Measurements from ENCODE around the gene UBE2H. TPM values are rescaled to one million over a fixed set of nuclear protein-coding genes. Genes with fewer than 3 reads are reported as not detected.

Gene UBE2H
- total and polyA plus RNA-seq, 10 of the 15 experiments (the other 5 are each of a cell fraction or from before 2014, with no cell fraction given): 15.6 to 75.5 (median 32.8) TPM

GRCh38 chr7:129830949-129831348 lies 121.8 kb downstream of the UBE2H start:
- Histone ChIP-seq H3K79me2 (ENCODE audit: control insufficient read depth, insufficient read depth, low read length) (no peaks in the 10 kb centered on the region), H3K4me1 (ENCODE audit: control insufficient read depth, insufficient read depth, low read length) (no peaks in the 10 kb centered on the region; the same call in 1 of the 2 replicates), H4K20me1 (ENCODE audit: control insufficient read depth, insufficient read depth) (no peaks in the 10 kb centered on the region), H3K27ac (ENCODE audit: control insufficient read depth, insufficient read depth) (no peak overlapping the region), H3K4me2 (ENCODE audit: control insufficient read depth, insufficient read depth) (no peak overlapping the region), H3K9ac (ENCODE audit: control insufficient read depth, insufficient read depth, low read length) (no peak overlapping the region), H3K4me3 (no peak overlapping the region), H3K36me3 (ENCODE audit: control insufficient read depth in 2 of 2, insufficient read depth in 2 of 2, low read length in 1 of 2) (peaks cover 1 to 6% of the 10 kb centered on the region in 2 experiments), H3K9me3 (replicated peaks; ENCODE audit: control insufficient read depth, insufficient read depth, low read length) (no peaks in the 10 kb centered on the region), H3K27me3 (replicated peaks in 1 of 2; ENCODE audit: control insufficient read depth in 2 of 2, insufficient read depth in 2 of 2, low read length in 1 of 2) (no peaks in the 10 kb centered on the region), H2AFZ (ENCODE audit: control insufficient read depth, low read depth, low read length) (no peak overlapping the region)
- ChIA-PET RAD21 (ENCODE audit: unreplicated experiment) (interaction anchor here (1.4 to 2.6 kb wide), 2 partner anchors 180 to 488 kb away, joined by 3 to 36 read pairs; no protein-coding TSS in a partner anchor), SMC1A (ENCODE audit: uncharacterized antibody, unreplicated experiment) (interaction anchor here (1.1 to 4.9 kb wide), 8 partner anchors 7 to 490 kb away, joined by 3 to 53 read pairs (median 5); no protein-coding TSS in a partner anchor), POLR2A (no interaction called here), CTCF (interaction anchor here (0.6 to 5.1 kb wide), 12 partner anchors 10 to 454 kb away, joined by 3 to 107 read pairs (median 8); no protein-coding TSS in a partner anchor)
- BruUV-seq (replicated peaks): no TSS peak
- intact Hi-C loops (cut with micrococcal nuclease; ENCODE audit: unreplicated experiment): loop anchor here (1.0 kb wide), 1 partner anchor 179 kb away; no protein-coding TSS in a partner anchor
- in situ Hi-C loops (cut with MboI): loop anchor here (5.0 kb wide), 1 partner anchor 181 kb away; no protein-coding TSS in a partner anchor
- ATAC-seq (no peak), FAIRE-seq (no peak), DNase-seq (ENCODE audit: low read depth, low spot score) (no peak)
- over 99% methylated on average over 8 of the region's 8 CpGs for WGBS (ENCODE audit: insufficient coverage, insufficient replicate concordance, low lambda C conversion rate, missing lambda C conversion rate)
- TF ChIP-seq HDAC6 (IDR thresholded peaks at IDR 0.05; ENCODE audit: unreplicated experiment): no peak
- TF ChIP-seq SMAD5 (IDR thresholded peaks at IDR 0.05; ENCODE audit: low read depth): no peak
- TF ChIP-seq CUX1 (IDR thresholded peaks at IDR 0.05; ENCODE audit: insufficient replicate concordance, low read depth, low read length): no peak
- no peak for TF ChIP-seq ELK1 (IDR thresholded peaks at IDR 0.05; ENCODE audit: low read depth, low read length)
- no peak for TF ChIP-seq ZNF217 (IDR thresholded peaks at IDR 0.05)
- TF ChIP-seq ZBTB40 (IDR thresholded peaks at IDR 0.05; ENCODE audit: borderline replicate concordance): no peak
- TF ChIP-seq CBX3 (IDR thresholded peaks at IDR 0.05; ENCODE audit: borderline replicate concordance, low read depth): no peak
- no peak for TF ChIP-seq NFXL1 (IDR thresholded peaks at IDR 0.05; ENCODE audit: borderline replicate concordance)
- TF ChIP-seq EP300 (IDR thresholded peaks at IDR 0.05; ENCODE audit: borderline replicate concordance in 1 of 2, control insufficient read depth in 1 of 2, low read depth in 2 of 2, low read length in 2 of 2): no peak
- no peak for TF ChIP-seq ZBED1 (IDR thresholded peaks at IDR 0.05; ENCODE audit: borderline replicate concordance)
- no peak for TF ChIP-seq MYC (IDR thresholded peaks at IDR 0.05; ENCODE audit: insufficient read depth, insufficient read length, insufficient replicate concordance, low read length, severe bottlenecking)
- no peak for TF ChIP-seq BMI1 (IDR thresholded peaks at IDR 0.05; ENCODE audit: borderline replicate concordance)
- TF ChIP-seq CHD2 (IDR thresholded peaks at IDR 0.05; ENCODE audit: borderline replicate concordance, low read depth, low read length): no peak

All from GM12878 (cell line).